ENCODE measurements around the gene PNMT. TPM values are rescaled to one million over a fixed set of nuclear protein-coding genes. Genes with fewer than 3 reads are reported as not detected.

PNMT gene
- total and polyA plus RNA-seq, 2 donors (not counting 1 experiment from before 2014, with no cell fraction given), result 0.13 to 0.76 TPM

DNA sequence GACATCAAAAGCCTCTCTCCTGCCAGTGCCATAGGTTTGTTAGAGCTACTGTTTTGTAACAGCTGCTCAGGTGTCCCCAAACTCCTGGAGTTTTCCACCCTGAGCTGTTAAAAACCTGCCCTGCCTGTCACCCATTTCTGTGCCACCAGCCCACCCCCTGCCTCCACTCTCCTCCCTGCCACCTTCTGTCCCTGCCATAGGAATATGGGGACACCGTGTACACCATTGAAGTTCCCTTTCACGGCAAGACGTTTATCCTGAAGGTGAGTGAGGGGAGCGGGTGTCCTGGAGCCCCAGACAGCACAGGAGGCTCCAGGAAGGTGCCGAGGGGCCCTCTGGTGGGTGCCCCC is 8.3 kb upstream of the PNMT start:
- Histone ChIP-seq H3K4me2 (replicated peaks; ENCODE audit: low read depth, low read length, poor library complexity, severe bottlenecking) (peak overlapping the region; percentile 58), H3K79me2 (ENCODE audit: control insufficient read depth, insufficient read depth, low read length) (peaks cover 17% of the 10 kb centered on the region), H3K9me3 (ENCODE audit: control extremely low read depth in 1 of 3, control insufficient read depth in 2 of 3, insufficient read depth in 1 of 3, low read length in 2 of 3) (no peaks in the 10 kb centered on the region), H3K4me1 (ENCODE audit: control insufficient read depth in 2 of 2, insufficient read depth in 2 of 2, low read length in 2 of 2) (peaks cover 34 to 55% of the 10 kb centered on the region in 2 donors), H4K20me1 (ENCODE audit: control insufficient read depth, insufficient read depth, low read length, poor library complexity, severe bottlenecking) (no peaks in the 10 kb centered on the region), H3K36me3 (replicated peaks in 1 of 2; ENCODE audit: control extremely low read depth in 1 of 2, control insufficient read depth in 1 of 2, extremely low read depth in 1 of 2, insufficient read depth in 2 of 2, low read length in 1 of 2) (peaks cover 0 to 36% of the 10 kb centered on the region in 2 experiments), H3K9ac (ENCODE audit: low read length) (no peak overlapping the region), H2AFZ (ENCODE audit: insufficient read depth, low read depth, low read length, poor library complexity, severe bottlenecking) (peak overlapping the region; percentile 44), H3K4me3 (ENCODE audit: control extremely low read depth in 1 of 5, extremely low read depth in 1 of 5, insufficient read depth in 1 of 5, low read depth in 2 of 5, low read length in 4 of 5) (peak overlapping the region in 1 of 5 experiments; percentile 9), H3K27me3 (replicated peaks in 1 of 4; ENCODE audit: control extremely low read depth in 1 of 4, control insufficient read depth in 3 of 4, insufficient read depth in 4 of 4, low read length in 3 of 4) (no peaks in the 10 kb centered on the region), H3K27ac (ENCODE audit: low read length in 2 of 2) (peak overlapping the region; percentile 81)
- POLR2A ChIA-PET, result interaction anchor here (0.6 to 0.9 kb wide), 2 partner anchors 15 to 16 kb away, joined by 7 read pairs; no protein-coding TSS in a partner anchor
- WGBS (ENCODE audit: insufficient coverage), result 83% methylated on average over 4 of the region's 5 CpGs
- no peak for DNase-seq
- Mint-ChIP-seq H3K27ac (peak overlapping the region; percentile 96), H3K27me3 (no peaks in the 10 kb centered on the region), H3K4me1 (peaks cover 40% of the 10 kb centered on the region), H3K4me3 (peak overlapping the region; percentile 67), H3K9me3 (ENCODE audit: insufficient read depth) (no peaks in the 10 kb centered on the region)
- TF ChIP-seq EZH2 (IDR thresholded peaks at IDR 0.05; ENCODE audit: borderline replicate concordance, insufficient read depth, low read depth, low read length, poor library complexity, severe bottlenecking) (no peak), CTCF (IDR thresholded peaks at IDR 0.05) (no peak)
- ATAC-seq (ENCODE audit: low read depth), result no peak
- intact Hi-C loops (cut with micrococcal nuclease), result no loop called here
- CTCF ChIA-PET, result interaction anchor here (0.6 to 1.6 kb wide), 7 partner anchors 8 to 39 kb away, joined by 3 to 7 read pairs (median 5); partner anchors contain the start of gene PNMT
